Stimulated activated CD8-positive, alpha-beta memory T cell treated with anti-CD3 and anti-CD28 coated beads, Interleukin-4, amount 100 ng/mL, for 4 hours (primary cell): ENCODE data around the gene SLC5A10.

Experiments
- DNase-seq, 2 donors: peaks; one replicate each; pipeline ENCODE4 v3.0.0-alpha.2; 2020; ENCODE audit warnings: low read depth in 2 of 2, low spot score in 1 of 2

Gene SLC5A10

GRCh38 chr17:18963126-18964017, 11.4 kb downstream of the SLC5A10 start:
- DNase-seq, result no peak

GRCh38 chr17:18964018-18964351, 12.0 kb downstream of the SLC5A10 start:
- no peak for DNase-seq

GRCh38 chr17:18964550-18964949, 12.6 kb downstream of the SLC5A10 start:
- no peak for DNase-seq

- no peak for DNase-seq
Observed at GRCh38 chr17:18965530-18966236, 13.7 kb downstream of the SLC5A10 start.

GRCh38 chr17:18966831-18967624, 15.1 kb downstream of the SLC5A10 start:
- no peak for DNase-seq

- no peak for DNase-seq
Observed at GRCh38 chr17:18967916-18968315, 16.0 kb downstream of the SLC5A10 start.

- DNase-seq, result no peak
Observed at GRCh38 chr17:18968345-18968744, 16.4 kb downstream of the SLC5A10 start.

GRCh38 chr17:18968945-18969887, 17.3 kb downstream of the SLC5A10 start:
- DNase-seq, result no peak

- no peak for DNase-seq
Observed at GRCh38 chr17:18970582-18971480, 18.9 kb downstream of the SLC5A10 start.

GRCh38 chr17:18971801-18972200, 19.8 kb downstream of the SLC5A10 start:
- no peak for DNase-seq

GRCh38 chr17:18974407-18975149, 22.6 kb downstream of the SLC5A10 start:
- no peak for DNase-seq

- no peak for DNase-seq
Observed at GRCh38 chr17:18975597-18975996, 23.6 kb downstream of the SLC5A10 start.

GRCh38 chr17:18976201-18976600, 24.2 kb downstream of the SLC5A10 start:
- DNase-seq, result no peak

GRCh38 chr17:18977021-18977420, 25.1 kb downstream of the SLC5A10 start:
- no peak for DNase-seq

GRCh38 chr17:18977646-18978045, 25.7 kb downstream of the SLC5A10 start:
- DNase-seq, result no peak

- no peak for DNase-seq
Observed at GRCh38 chr17:18978050-18978449, 26.1 kb downstream of the SLC5A10 start.

- DNase-seq, result no peak
Observed at GRCh38 chr17:18978655-18979054, 26.7 kb downstream of the SLC5A10 start.

- no peak for DNase-seq
Observed at GRCh38 chr17:18980682-18981334, 28.8 kb downstream of the SLC5A10 start.

GRCh38 chr17:18981335-18981641, 29.3 kb downstream of the SLC5A10 start:
- no peak for DNase-seq
